ENCODE measurements around the gene GRIK3. TPM values are rescaled to one million over a fixed set of nuclear protein-coding genes. Genes with fewer than 3 reads are reported as not detected.

Gene GRIK3
- total and polyA plus RNA-seq, 2 experiments from 2014 or later = 0.31 to 2.9 TPM

DNA sequence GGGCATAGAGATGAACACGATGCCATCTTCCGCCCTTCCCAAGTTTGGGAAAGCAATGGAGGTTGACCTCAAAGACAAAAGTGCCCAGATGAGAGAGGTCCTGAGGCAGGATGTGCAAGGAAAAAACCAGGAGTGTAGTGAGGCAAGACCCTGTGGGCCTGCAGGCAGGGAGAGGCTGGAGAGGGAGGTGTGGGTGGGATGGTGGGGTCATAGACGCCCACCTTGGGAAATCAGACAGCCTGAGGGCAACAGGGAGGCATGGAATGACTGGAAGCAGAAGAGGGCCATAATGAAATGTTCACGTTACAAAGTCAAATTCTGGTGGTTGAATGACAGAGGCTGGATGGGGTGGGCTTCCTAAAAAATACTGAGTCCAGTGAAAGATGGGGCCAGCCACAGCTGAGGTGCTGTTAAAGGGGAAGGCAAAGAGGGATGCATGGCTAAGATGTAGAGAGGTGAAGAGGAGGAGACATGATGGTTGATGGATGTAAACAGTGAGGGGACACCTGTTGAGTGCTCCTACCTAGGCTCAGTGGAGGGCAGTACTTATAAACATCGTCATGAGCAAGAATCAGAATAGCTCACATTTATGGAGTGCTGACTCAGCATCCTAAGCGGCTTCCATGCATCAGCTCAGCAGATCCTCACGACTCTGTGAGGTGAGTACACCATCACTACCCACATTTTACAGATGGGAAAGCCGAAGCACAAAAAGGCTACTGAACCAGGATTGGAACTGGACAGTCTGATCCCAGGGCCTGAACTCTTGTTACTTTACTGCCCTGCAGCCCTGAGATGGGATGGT is 42.0 kb downstream of the GRIK3 start:
- Histone ChIP-seq H3K4me2 (no peak overlapping the region), H2AFZ (no peak overlapping the region), H3K27ac (ENCODE audit: low read depth) (no peak overlapping the region), H3K4me3 (no peak overlapping the region), H3K36me3 (ENCODE audit: insufficient read depth) (no peaks in the 10 kb centered on the region), H4K20me1 (replicated peaks; ENCODE audit: insufficient read depth) (no peaks in the 10 kb centered on the region), H3K27me3 (ENCODE audit: insufficient read depth) (no peaks in the 10 kb centered on the region), H3K4me1 (ENCODE audit: insufficient read depth) (no peaks in the 10 kb centered on the region), H3K9me2 (ENCODE audit: insufficient read depth) (no peaks in the 10 kb centered on the region), H3K79me2 (replicated peaks; ENCODE audit: insufficient read depth) (no peaks in the 10 kb centered on the region), H3F3A (replicated peaks; ENCODE audit: low read depth) (no peaks in the 10 kb centered on the region)
- no peak for DNase-seq (ENCODE audit: low spot score)
- Mint-ChIP-seq H3K36me3 (ENCODE audit: low read depth) (no peaks in the 10 kb centered on the region), H3K4me1 (no peaks in the 10 kb centered on the region), H3K4me3 (no peak overlapping the region), H3K27me3 (ENCODE audit: insufficient read depth, low read depth, poor library complexity) (peaks cover 7% of the 10 kb centered on the region), H3K27ac (no peak overlapping the region), H3K9me3 (no peaks in the 10 kb centered on the region)
- no peak for TF ChIP-seq ETS1 (IDR thresholded peaks at IDR 0.05)
- TF ChIP-seq EZH2phosphoT487 (IDR thresholded peaks at IDR 0.05; ENCODE audit: unreplicated experiment) = no peak
- no peak for ATAC-seq

DNA sequence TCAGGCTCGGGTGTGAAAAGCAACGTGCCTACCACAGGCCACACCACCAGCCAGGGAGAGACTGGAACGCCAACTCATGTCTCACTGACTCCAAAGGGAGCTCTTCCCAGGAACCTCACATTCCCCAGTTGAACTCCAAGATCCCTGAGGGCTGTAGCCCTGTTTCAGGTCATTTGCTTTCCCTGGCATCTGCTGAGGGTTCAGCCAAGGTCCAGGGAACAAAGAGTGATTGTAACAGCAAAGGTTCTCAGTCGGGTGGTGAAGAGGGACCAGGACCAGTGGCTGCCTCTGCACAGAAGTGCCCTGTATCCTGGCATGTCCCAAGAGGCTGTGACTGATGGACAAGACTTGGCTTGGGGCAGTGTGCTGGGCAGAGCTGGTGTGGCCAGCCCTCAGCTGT is 42.8 kb downstream of the GRIK3 start:
- no peak overlapping the region for H3K4me2 ChIP-seq
- Mint-ChIP-seq H3K27me3 (ENCODE audit: insufficient read depth, low read depth, poor library complexity) (peaks cover 5% of the 10 kb centered on the region), H3K4me3 (no peak overlapping the region), H3K4me1 (no peaks in the 10 kb centered on the region), H3K27ac (no peak overlapping the region), H3K9me3 (no peaks in the 10 kb centered on the region; the same call in 2 of the 3 replicates), H3K36me3 (ENCODE audit: low read depth) (no peaks in the 10 kb centered on the region)
- H4K20me1 ChIP-seq (replicated peaks; ENCODE audit: insufficient read depth) = no peaks in the 10 kb centered on the region
- H3F3A ChIP-seq (replicated peaks; ENCODE audit: low read depth) = no peaks in the 10 kb centered on the region
- TF ChIP-seq, protein P1, sequence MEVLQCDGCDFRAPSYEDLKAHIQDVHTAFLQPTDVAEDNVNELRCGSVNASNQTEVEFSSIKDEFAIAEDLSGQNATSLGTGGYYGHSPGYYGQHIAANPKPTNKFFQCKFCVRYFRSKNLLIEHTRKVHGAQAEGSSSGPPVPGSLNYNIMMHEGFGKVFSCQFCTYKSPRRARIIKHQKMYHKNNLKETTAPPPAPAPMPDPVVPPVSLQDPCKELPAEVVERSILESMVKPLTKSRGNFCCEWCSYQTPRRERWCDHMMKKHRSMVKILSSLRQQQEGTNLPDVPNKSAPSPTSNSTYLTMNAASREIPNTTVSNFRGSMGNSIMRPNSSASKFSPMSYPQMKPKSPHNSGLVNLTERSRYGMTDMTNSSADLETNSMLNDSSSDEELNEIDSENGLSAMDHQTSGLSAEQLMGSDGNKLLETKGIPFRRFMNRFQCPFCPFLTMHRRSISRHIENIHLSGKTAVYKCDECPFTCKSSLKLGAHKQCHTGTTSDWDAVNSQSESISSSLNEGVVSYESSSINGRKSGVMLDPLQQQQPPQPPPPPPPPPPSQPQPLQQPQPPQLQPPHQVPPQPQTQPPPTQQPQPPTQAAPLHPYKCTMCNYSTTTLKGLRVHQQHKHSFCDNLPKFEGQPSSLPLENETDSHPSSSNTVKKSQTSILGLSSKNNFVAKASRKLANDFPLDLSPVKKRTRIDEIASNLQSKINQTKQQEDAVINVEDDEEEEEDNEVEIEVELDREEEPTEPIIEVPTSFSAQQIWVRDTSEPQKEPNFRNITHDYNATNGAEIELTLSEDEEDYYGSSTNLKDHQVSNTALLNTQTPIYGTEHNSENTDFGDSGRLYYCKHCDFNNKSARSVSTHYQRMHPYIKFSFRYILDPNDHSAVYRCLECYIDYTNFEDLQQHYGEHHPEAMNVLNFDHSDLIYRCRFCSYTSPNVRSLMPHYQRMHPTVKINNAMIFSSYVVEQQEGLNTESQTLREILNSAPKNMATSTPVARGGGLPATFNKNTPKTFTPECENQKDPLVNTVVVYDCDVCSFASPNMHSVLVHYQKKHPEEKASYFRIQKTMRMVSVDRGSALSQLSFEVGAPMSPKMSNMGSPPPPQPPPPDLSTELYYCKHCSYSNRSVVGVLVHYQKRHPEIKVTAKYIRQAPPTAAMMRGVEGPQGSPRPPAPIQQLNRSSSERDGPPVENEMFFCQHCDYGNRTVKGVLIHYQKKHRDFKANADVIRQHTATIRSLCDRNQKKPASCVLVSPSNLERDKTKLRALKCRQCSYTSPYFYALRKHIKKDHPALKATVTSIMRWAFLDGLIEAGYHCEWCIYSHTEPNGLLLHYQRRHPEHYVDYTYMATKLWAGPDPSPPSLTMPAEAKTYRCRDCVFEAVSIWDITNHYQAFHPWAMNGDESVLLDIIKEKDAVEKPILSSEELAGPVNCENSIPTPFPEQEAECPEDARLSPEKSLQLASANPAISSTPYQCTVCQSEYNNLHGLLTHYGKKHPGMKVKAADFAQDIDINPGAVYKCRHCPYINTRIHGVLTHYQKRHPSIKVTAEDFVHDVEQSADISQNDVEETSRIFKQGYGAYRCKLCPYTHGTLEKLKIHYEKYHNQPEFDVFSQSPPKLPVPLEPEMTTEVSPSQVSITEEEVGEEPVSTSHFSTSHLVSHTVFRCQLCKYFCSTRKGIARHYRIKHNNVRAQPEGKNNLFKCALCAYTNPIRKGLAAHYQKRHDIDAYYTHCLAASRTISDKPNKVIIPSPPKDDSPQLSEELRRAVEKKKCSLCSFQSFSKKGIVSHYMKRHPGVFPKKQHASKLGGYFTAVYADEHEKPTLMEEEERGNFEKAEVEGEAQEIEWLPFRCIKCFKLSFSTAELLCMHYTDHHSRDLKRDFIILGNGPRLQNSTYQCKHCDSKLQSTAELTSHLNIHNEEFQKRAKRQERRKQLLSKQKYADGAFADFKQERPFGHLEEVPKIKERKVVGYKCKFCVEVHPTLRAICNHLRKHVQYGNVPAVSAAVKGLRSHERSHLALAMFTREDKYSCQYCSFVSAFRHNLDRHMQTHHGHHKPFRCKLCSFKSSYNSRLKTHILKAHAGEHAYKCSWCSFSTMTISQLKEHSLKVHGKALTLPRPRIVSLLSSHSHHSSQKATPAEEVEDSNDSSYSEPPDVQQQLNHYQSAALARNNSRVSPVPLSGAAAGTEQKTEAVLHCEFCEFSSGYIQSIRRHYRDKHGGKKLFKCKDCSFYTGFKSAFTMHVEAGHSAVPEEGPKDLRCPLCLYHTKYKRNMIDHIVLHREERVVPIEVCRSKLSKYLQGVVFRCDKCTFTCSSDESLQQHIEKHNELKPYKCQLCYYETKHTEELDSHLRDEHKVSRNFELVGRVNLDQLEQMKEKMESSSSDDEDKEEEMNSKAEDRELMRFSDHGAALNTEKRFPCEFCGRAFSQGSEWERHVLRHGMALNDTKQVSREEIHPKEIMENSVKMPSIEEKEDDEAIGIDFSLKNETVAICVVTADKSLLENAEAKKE (CRISPR knock-in tag; IDR thresholded peaks at IDR 0.05) = no peak
- H3K79me2 ChIP-seq (replicated peaks; ENCODE audit: insufficient read depth) = no peaks in the 10 kb centered on the region
- ATAC-seq = no peak
- H3K36me3 ChIP-seq (ENCODE audit: insufficient read depth) = no peaks in the 10 kb centered on the region
- no peaks in the 10 kb centered on the region for H3K9me2 ChIP-seq (ENCODE audit: insufficient read depth)
- H3K4me1 ChIP-seq (ENCODE audit: insufficient read depth) = no peaks in the 10 kb centered on the region
- H3K27ac ChIP-seq (ENCODE audit: low read depth) = no peak overlapping the region
- H2AFZ ChIP-seq = no peak overlapping the region
- H3K27me3 ChIP-seq (ENCODE audit: insufficient read depth) = no peaks in the 10 kb centered on the region
- H3K4me3 ChIP-seq = no peak overlapping the region
- no peak for DNase-seq (ENCODE audit: low spot score)
